ENCODE data around the gene GSTA5.
"Not testable (repeated sequence)": the region's sequence is repeated elsewhere in the genome, so short reads cannot be mapped to it uniquely, and the experiment has no call there.

GSTA5 gene

GRCh38 chr6:52802806-52803205 lies 37.8 kb downstream of the GSTA5 start:
- no peak for TF ChIP-seq CTCF (IDR thresholded peaks at IDR 0.05; ENCODE audit: low read depth, low read length)
- H3K36me3 ChIP-seq: no peaks in the 10 kb centered on the region
- H3K4me3 ChIP-seq (ENCODE audit: low read depth, low read length): no peak overlapping the region
- no peak for DNase-seq
- no peaks in the 10 kb centered on the region for H3K4me1 ChIP-seq
- H3K27me3 ChIP-seq: no peaks in the 10 kb centered on the region
- H3K9me3 ChIP-seq: no peaks in the 10 kb centered on the region

- Histone ChIP-seq H3K36me3 (no peaks in the 10 kb centered on the region), H3K27me3 (no peaks in the 10 kb centered on the region), H3K9me3 (no peaks in the 10 kb centered on the region), H3K4me3 (ENCODE audit: low read depth, low read length) (no peak overlapping the region), H3K4me1 (no peaks in the 10 kb centered on the region)
- no peak for TF ChIP-seq CTCF (IDR thresholded peaks at IDR 0.05; ENCODE audit: low read depth, low read length)
- DNase-seq: no peak
Observed at GRCh38 chr6:52801188-52801841, 39.3 kb downstream of the GSTA5 start.

- DNase-seq; H3K9me3 ChIP-seq; H3K4me1 ChIP-seq; H3K27me3 ChIP-seq; H3K4me3 ChIP-seq (ENCODE audit: low read depth, low read length); H3K36me3 ChIP-seq: not testable (repeated sequence)
Observed at GRCh38 chr6:52799272-52799671, 41.3 kb downstream of the GSTA5 start.

GRCh38 chr6:52794366-52794765 lies 46.2 kb downstream of the GSTA5 start:
- not testable (repeated sequence) for DNase-seq; H3K4me3 ChIP-seq (ENCODE audit: low read depth, low read length); H3K4me1 ChIP-seq; H3K9me3 ChIP-seq; H3K27me3 ChIP-seq; H3K36me3 ChIP-seq

GRCh38 chr6:52790861-52791260 lies 49.8 kb downstream of the GSTA5 start:
- Histone ChIP-seq H3K27me3 (no peaks in the 10 kb centered on the region), H3K4me3 (ENCODE audit: low read depth, low read length) (no peak overlapping the region), H3K36me3 (no peaks in the 10 kb centered on the region), H3K4me1 (no peaks in the 10 kb centered on the region), H3K9me3 (no peaks in the 10 kb centered on the region; the same call in 1 of the 2 replicates)
- DNase-seq: no peak
- no peak for TF ChIP-seq CTCF (IDR thresholded peaks at IDR 0.05; ENCODE audit: low read depth, low read length)

- not testable (repeated sequence) for H3K4me1 ChIP-seq; H3K36me3 ChIP-seq; H3K27me3 ChIP-seq; DNase-seq; H3K4me3 ChIP-seq (ENCODE audit: low read depth, low read length); H3K9me3 ChIP-seq
Observed at GRCh38 chr6:52789658-52790057, 51.0 kb downstream of the GSTA5 start.

- no peaks in the 10 kb centered on the region; the same call in 1 of the 2 replicates for H3K9me3 ChIP-seq
- no peak for TF ChIP-seq CTCF (IDR thresholded peaks at IDR 0.05; ENCODE audit: low read depth, low read length)
- no peaks in the 10 kb centered on the region for H3K36me3 ChIP-seq
- no peaks in the 10 kb centered on the region for H3K27me3 ChIP-seq
- no peaks in the 10 kb centered on the region for H3K4me1 ChIP-seq
- H3K4me3 ChIP-seq (ENCODE audit: low read depth, low read length): no peak overlapping the region
- DNase-seq: no peak
Observed at GRCh38 chr6:52788478-52788877, 52.1 kb downstream of the GSTA5 start.

GRCh38 chr6:52787917-52788316 lies 52.7 kb downstream of the GSTA5 start:
- H3K36me3 ChIP-seq: no peaks in the 10 kb centered on the region
- no peak for DNase-seq
- TF ChIP-seq CTCF (IDR thresholded peaks at IDR 0.05; ENCODE audit: low read depth, low read length): no peak
- no peaks in the 10 kb centered on the region for H3K4me1 ChIP-seq
- H3K9me3 ChIP-seq: no peaks in the 10 kb centered on the region; the same call in 1 of the 2 replicates
- H3K27me3 ChIP-seq: no peaks in the 10 kb centered on the region
- H3K4me3 ChIP-seq (ENCODE audit: low read depth, low read length): no peak overlapping the region

Measured in BE2C (cell line).